H1 (cell line): ENCODE measurements around the gene JTB. TPM values are rescaled to one million over a fixed set of nuclear protein-coding genes. Genes with fewer than 3 reads are reported as not detected.

Experiments used
- CTCF ChIA-PET: fragments of 300-600 bp; sonication (Branson Sonifier 250); formaldehyde crosslinking; loops from one replicate; lab custom pipeline; 2021; ENCODE audit not compliant: partially characterized antibody; lab: Charles Lee
- POLR2A ChIA-PET: fragments of 300-600 bp; sonication (Branson Sonifier 250); formaldehyde crosslinking; loops from one replicate; lab custom pipeline; 2021; ENCODE audit warnings: inconsistent platforms; ENCODE audit not compliant: partially characterized antibody; lab: Charles Lee
- DNase-seq, 2 experiments: peaks; one replicate each; pipeline versions ENCODE4 v3.0.0 to v3.0.0-alpha.2; 2010 to 2022; ENCODE audit warnings: low spot score in 2 of 2, low read depth in 1 of 2, mixed read lengths in 1 of 2
- FAIRE-seq: peaks from 2 replicates; lab custom pipeline; 2011; peaks lifted over from hg19 to GRCh38; lab: Jason Lieb, UNC
- H2AFZ ChIP-seq: 2 replicates; pipeline ENCODE4 v1.8.1; 2012; ENCODE audit warnings: low read length, inconsistent platforms
- H2AK5ac ChIP-seq: 2 replicates; pipeline ENCODE4 v1.6.1; 2013; ENCODE audit warnings: low read depth, low read length
- H2BK120ac ChIP-seq: replicated peaks from 2 replicates; pipeline ENCODE3; 2013; ENCODE audit warnings: low read depth, low read length, inconsistent platforms
- H2BK12ac ChIP-seq: 2 replicates; pipeline ENCODE4 v1.6.1; 2013; ENCODE audit warnings: low read depth, low read length
- H2BK15ac ChIP-seq: 2 replicates; pipeline ENCODE4 v1.6.1; 2013; ENCODE audit warnings: low read length
- H2BK20ac ChIP-seq: 2 replicates; pipeline ENCODE4 v1.6.1; 2013; ENCODE audit warnings: low read length
- H2BK5ac ChIP-seq: 2 replicates; pipeline ENCODE4 v1.6.1; 2013; ENCODE audit warnings: low read depth, low read length
- H3K14ac ChIP-seq: 2 replicates; pipeline ENCODE4 v1.6.1; 2013; ENCODE audit warnings: inconsistent platforms; ENCODE audit not compliant: insufficient read length
- H3K18ac ChIP-seq: 2 replicates; pipeline ENCODE4 v1.6.1; 2013; ENCODE audit warnings: low read length; ENCODE audit errors: extremely low read depth
- H3K23ac ChIP-seq: 2 replicates; pipeline ENCODE4 v1.6.1; 2013; ENCODE audit warnings: inconsistent platforms; ENCODE audit not compliant: insufficient read length
- H3K23me2 ChIP-seq: 2 replicates; pipeline ENCODE4 v1.6.1; 2013; ENCODE audit warnings: low read depth, low read length
- H3K27ac ChIP-seq: 2 replicates; pipeline ENCODE4 v1.6.1; 2011; ENCODE audit warnings: low read depth, low read length, inconsistent platforms
- H3K27me3 ChIP-seq, 4 experiments: replicated peaks in 1 of 4; 1 replicate in 1 of 4; 2 replicates in 3 of 4; pipeline versions ENCODE4 v1.6.1 to v1.8.1; 2011 to 2013; ENCODE audit warnings: low read length in 3 of 4, mild to moderate bottlenecking in 3 of 4, inconsistent platforms in 2 of 4, mixed read lengths in 2 of 4, moderate library complexity in 1 of 4; ENCODE audit not compliant: control insufficient read depth in 3 of 4, insufficient read depth in 3 of 4; ENCODE audit errors: extremely low read depth in 1 of 4
- H3K36me3 ChIP-seq, 4 experiments: 2 replicates each; pipeline versions ENCODE4 v1.6.1 to v1.8.1; 2011 to 2013; ENCODE audit warnings: mild to moderate bottlenecking in 4 of 4, low read length in 3 of 4, moderate library complexity in 2 of 4, control low read depth in 1 of 4, inconsistent platforms in 1 of 4; ENCODE audit not compliant: insufficient read depth in 4 of 4, control insufficient read depth in 2 of 4
- H3K4ac ChIP-seq: replicated peaks from 2 replicates; pipeline ENCODE3; 2013; ENCODE audit warnings: low read length, low read depth, mixed read lengths, inconsistent platforms; ENCODE audit not compliant: insufficient read length
- H3K4me1 ChIP-seq, 4 experiments: replicated peaks in 1 of 4; 1 replicate in 1 of 4; 2 replicates in 3 of 4; pipeline versions ENCODE4 v1.6.1 to v1.8.1; 2011 to 2013; ENCODE audit warnings: low read length in 3 of 4, inconsistent platforms in 2 of 4, mixed read lengths in 1 of 4; ENCODE audit not compliant: insufficient read depth in 4 of 4, control insufficient read depth in 3 of 4
- H3K4me2 ChIP-seq, 2 experiments: 2 replicates each; pipeline versions ENCODE4 v1.6.1 to v1.8.1; 2011 to 2013; ENCODE audit warnings: low read depth in 2 of 2, low read length in 2 of 2, control low read depth in 1 of 2, inconsistent platforms in 1 of 2, mild to moderate bottlenecking in 1 of 2; ENCODE audit not compliant: insufficient read depth in 1 of 2
- H3K4me3 ChIP-seq, 4 experiments: fragments of 200-600, 300-600 bp in 1 of 4; sonication (generic), shearing (Covaris generic), sonication (Bioruptor Twin) in 1 of 4; 2 replicates each; pipeline versions ENCODE4 v1.5.1 to v1.8.1; 2011 to 2016; ENCODE audit warnings: low read length in 4 of 4, low read depth in 3 of 4, control low read depth in 2 of 4, inconsistent platforms in 2 of 4, mild to moderate bottlenecking in 2 of 4, mixed read lengths in 1 of 4, moderate library complexity in 1 of 4; ENCODE audit not compliant: insufficient read depth in 2 of 4; ENCODE audit errors: extremely low read depth in 1 of 4
- H3K56ac ChIP-seq: replicated peaks from 2 replicates; pipeline ENCODE3; 2013; ENCODE audit warnings: low read depth, mild to moderate bottlenecking, mixed read lengths, low read length, inconsistent platforms; ENCODE audit not compliant: insufficient read length
- H3K79me1 ChIP-seq: 2 replicates; pipeline ENCODE4 v1.6.1; 2013; ENCODE audit warnings: low read depth, low read length, control low read depth
- H3K79me2 ChIP-seq, 2 experiments: 2 replicates each; pipeline versions ENCODE4 v1.6.1 to v1.8.1; 2012 to 2013; ENCODE audit warnings: low read length in 2 of 2, mild to moderate bottlenecking in 2 of 2, inconsistent platforms in 1 of 2; ENCODE audit not compliant: insufficient read depth in 2 of 2, control insufficient read depth in 1 of 2
- H3K9ac ChIP-seq, 4 experiments: replicated peaks in 1 of 4; 1 replicate in 1 of 4; 2 replicates in 3 of 4; pipeline versions ENCODE4 v1.6.1 to v1.8.1; 2011 to 2013; ENCODE audit warnings: low read depth in 3 of 4, low read length in 3 of 4, control low read depth in 2 of 4, mild to moderate bottlenecking in 2 of 4, moderate library complexity in 2 of 4, inconsistent platforms in 1 of 4; ENCODE audit errors: extremely low read depth in 1 of 4
- H3K9me3 ChIP-seq, 2 experiments: 2 replicates each; pipeline versions ENCODE4 v1.6.1 to v1.8.1; 2012 to 2013; ENCODE audit warnings: mild to moderate bottlenecking in 2 of 2, moderate library complexity in 2 of 2, control low read depth in 1 of 2, inconsistent platforms in 1 of 2, low read depth in 1 of 2, low read length in 1 of 2, mixed read lengths in 1 of 2; ENCODE audit not compliant: insufficient read depth in 2 of 2
- H4K20me1 ChIP-seq, 2 experiments: replicated peaks in 1 of 2; 2 replicates each; pipeline versions ENCODE3 to v1.8.1; 2011 to 2013; ENCODE audit warnings: inconsistent platforms in 2 of 2, low read length in 2 of 2, mild to moderate bottlenecking in 1 of 2; ENCODE audit not compliant: insufficient read depth in 2 of 2, control insufficient read depth in 1 of 2
- H4K5ac ChIP-seq: 2 replicates; pipeline ENCODE4 v1.6.1; 2013; ENCODE audit warnings: low read length, low read depth, mixed read lengths, inconsistent platforms; ENCODE audit not compliant: insufficient read length
- H4K8ac ChIP-seq: 2 replicates; pipeline ENCODE4 v1.8.0; 2013; ENCODE audit warnings: mild to moderate bottlenecking, moderate library complexity, low read length, inconsistent platforms; ENCODE audit not compliant: insufficient read depth; ENCODE audit errors: extremely low read depth
- H4K91ac ChIP-seq: replicated peaks from 2 replicates; pipeline ENCODE3; 2013; ENCODE audit warnings: low read length, mixed read lengths, inconsistent platforms; ENCODE audit not compliant: insufficient read length
- CHD2 ChIP-seq: IDR thresholded peaks from 2 replicates; pipeline ENCODE4 v1.6.1; 2012; ENCODE audit warnings: low read length, improper control_type of control experiment
- CREB1 ChIP-seq: IDR thresholded peaks from 2 replicates; pipeline ENCODE4 v1.6.1; 2012; ENCODE audit warnings: inconsistent platforms
- CTCF ChIP-seq, 3 experiments: IDR thresholded peaks; 1 replicate in 2 of 3; 2 replicates in 1 of 3; pipeline versions ENCODE4 v1.5.1 to v1.6.1; 2011; ENCODE audit warnings: low read length in 3 of 3, mild to moderate bottlenecking in 3 of 3, inconsistent platforms in 2 of 3, low read depth in 1 of 3, moderate library complexity in 1 of 3; ENCODE audit not compliant: insufficient read depth in 1 of 3; ENCODE audit errors: control extremely low read depth in 1 of 3
- FOSL1 ChIP-seq: IDR thresholded peaks from 2 replicates; pipeline ENCODE4 v1.6.1; 2011; ENCODE audit warnings: mild to moderate bottlenecking, low read depth, low read length, moderate library complexity; ENCODE audit not compliant: insufficient read depth
- WGBS, 2 experiments: shearing (Covaris generic) in 1 of 2; methylation state at CpG; one replicate each; pipeline versions ENCODE4 v1.1.6 to v1.1.7; 2013 to 2015; ENCODE audit warnings: low lambda C conversion rate in 2 of 2, mixed read lengths in 2 of 2, inconsistent platforms in 1 of 2, low coverage in 1 of 2, missing lambda C conversion rate in 1 of 2; ENCODE audit not compliant: insufficient replicate concordance in 2 of 2, insufficient coverage in 1 of 2, insufficient read length in 1 of 2; ENCODE audit errors: extremely low coverage in 1 of 2, missing lambda C conversion rate in 1 of 2; 5-methylcytosine and 5-hydroxymethylcytosine counted together
- polyA plus RNA-seq, 7 experiments: library from polyadenylated mRNA; depleted of rRNA in 3 of 7; stranded (reverse) in 5 of 7; unstranded in 2 of 7; fragments of >200 nt in 5 of 7; fragments of 200-250 nt in 2 of 7; gene quantifications; 1 replicate in 5 of 7; 2 replicates in 1 of 7; 4 replicates in 1 of 7; pipeline versions ENCODE4 v1.2.1 to v1.2.3, GENCODE V29; 2011 to 2013; ENCODE audit warnings: missing spikeins in 2 of 7, mixed read lengths in 2 of 7
- total RNA-seq: library from RNA; stranded (reverse); fragmentation: NEBNext Ultra II Directional; extraction: Animal tissue kit (Norgen Biotek cat#: 25700); gene quantifications from 2 replicates; pipeline ENCODE4 v1.2.1, GENCODE V29; 2021

Gene JTB
- total and polyA plus RNA-seq, 2 of the 8 experiments (the other 6 are each of a cell fraction or from before 2014, with no cell fraction given): 91.1 to 122 TPM

DNA sequence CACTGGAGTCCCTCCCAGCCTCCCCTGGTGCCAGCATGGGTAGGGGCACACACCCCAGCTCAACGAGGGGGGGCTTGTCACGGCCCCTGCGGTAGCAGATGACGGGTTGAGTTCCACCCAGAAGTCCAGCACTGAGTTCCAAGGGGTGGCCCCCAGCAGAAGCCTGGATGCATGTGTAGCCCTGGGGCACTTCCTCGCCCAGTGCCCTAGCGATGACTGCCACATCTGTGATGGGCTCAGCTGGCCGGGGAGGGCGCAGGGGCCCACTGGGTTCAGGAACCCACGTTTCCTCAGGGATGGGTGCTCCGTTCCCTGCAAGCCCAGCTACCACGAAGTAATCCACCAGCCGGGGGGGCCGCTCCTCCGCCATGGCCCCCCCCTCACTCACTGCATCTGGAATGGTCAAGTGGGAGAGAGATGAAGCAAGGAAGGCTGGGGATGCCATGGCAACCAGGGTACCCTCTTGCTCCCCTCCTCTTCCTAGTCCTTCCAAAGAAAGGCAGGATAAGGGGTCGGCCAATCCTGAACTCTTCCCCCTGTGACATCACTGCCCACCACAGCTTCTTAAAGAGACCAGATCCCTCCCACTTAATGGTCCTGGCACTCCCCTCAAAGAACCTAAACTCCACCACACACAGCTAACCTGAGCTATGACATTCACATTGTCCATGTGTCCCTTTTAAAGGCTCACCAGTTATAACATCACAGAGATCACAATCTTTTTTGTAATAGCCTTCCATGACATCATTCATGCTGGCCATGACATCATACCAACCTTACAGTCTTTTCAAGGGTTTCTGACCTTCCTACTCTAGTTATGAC is 33.3 kb downstream of the JTB start:
- H3K4me2 ChIP-seq: peak overlapping the region in 1 of 2 experiments; percentile 69; a peak in 1 of 4 replicates
- peaks cover 0 to 18% of the 10 kb centered on the region in 2 experiments; a peak in 2 of 4 replicates for H3K79me2 ChIP-seq
- no peak overlapping the region for H4K5ac ChIP-seq
- FAIRE-seq (no peak), DNase-seq (no peak)
- H2BK20ac ChIP-seq: no peak overlapping the region
- H3K56ac ChIP-seq: no peak overlapping the region
- H3K27me3 ChIP-seq: no peaks in the 10 kb centered on the region
- no peak overlapping the region for H3K4me3 ChIP-seq
- no peak overlapping the region for H4K91ac ChIP-seq
- peaks cover 6% of the 10 kb centered on the region; the same call in 1 of the 2 replicates for H3K23me2 ChIP-seq
- H2AFZ ChIP-seq: no peak overlapping the region
- H3K27ac ChIP-seq: no peak overlapping the region
- WGBS, 2 experiments: 89% methylated on average over 15 of the region's 15 CpGs; no CpG with 5 or more reads in 1 of the 2 experiments
- peaks cover 0 to 5% (median 2%) of the 10 kb centered on the region in 4 experiments; a peak in 2 of 7 replicates for H3K4me1 ChIP-seq
- H4K8ac ChIP-seq: no peak overlapping the region; the same call in 1 of the 2 replicates
- TF ChIP-seq CREB1 (peak; percentile 82), FOSL1 (no peak), CHD2 (no peak), CTCF (IDR thresholded peaks at IDR 0.05; ENCODE audit: control extremely low read depth in 1 of 3, insufficient read depth in 1 of 3, low read depth in 1 of 3, low read length in 3 of 3) (no peak)
- H3K18ac ChIP-seq: no peak overlapping the region
- H3K79me1 ChIP-seq: no peaks in the 10 kb centered on the region
- ChIA-PET CTCF (interaction anchor here (0.6 to 4.2 kb wide), 18 partner anchors 10 to 433 kb away, joined by 3 to 31 read pairs (median 4); partner anchors contain the start of genes CREB3L4, CRTC2 and RAB13), POLR2A (interaction anchor here (1.1 to 11.4 kb wide), 12 partner anchors 10 to 147 kb away, joined by 3 to 75 read pairs (median 35); partner anchors contain the start of genes CREB3L4, CRTC2, GATAD2B and JTB)
- no peak overlapping the region for H2BK12ac ChIP-seq
- H3K9ac ChIP-seq: no peak overlapping the region
- H3K14ac ChIP-seq: no peak overlapping the region
- no peak overlapping the region for H2BK5ac ChIP-seq
- no peak overlapping the region for H2BK120ac ChIP-seq
- H2AK5ac ChIP-seq: no peak overlapping the region
- H3K23ac ChIP-seq: no peak overlapping the region
- H3K36me3 ChIP-seq: peaks cover 6 to 28% (median 20%) of the 10 kb centered on the region in 4 experiments; a peak in 5 of 8 replicates
- H3K4ac ChIP-seq: no peak overlapping the region
- peaks cover 3% of the 10 kb centered on the region in 2 experiments for H4K20me1 ChIP-seq
- no peaks in the 10 kb centered on the region for H3K9me3 ChIP-seq
- H2BK15ac ChIP-seq: no peak overlapping the region
